HG02678 (cell line): ENCODE results near the gene NCF2.
A peak's percentile ranks its signal among the peaks of the same experiment; 100 is the strongest.
"Not testable (repeated sequence)": the region's sequence is repeated elsewhere in the genome, so short reads cannot be mapped to it uniquely, and the experiment has no call there.

Experiments
- ATAC-seq: cut with Tn5 transposase; IDR thresholded peaks from one replicate; pipeline ENCODE4 v1.9.1; 2021; ENCODE audit warnings: mild to moderate bottlenecking, moderate library complexity; ENCODE audit not compliant: unreplicated experiment

Gene NCF2

GRCh38 chr1:183590244-183591191, at the start of gene NCF2:
TSS of gene NCF2 (minus strand) at chr1:183590459. CDS start at chr1:183590329, 130 bp downstream.
- ATAC-seq = peak; percentile 64

GRCh38 chr1:183638649-183639387, 48.6 kb upstream of the NCF2 start:
- ATAC-seq = no peak

- no peak for ATAC-seq
Measured at GRCh38 chr1:183636783-183637182, 46.5 kb upstream of the NCF2 start.

DNA sequence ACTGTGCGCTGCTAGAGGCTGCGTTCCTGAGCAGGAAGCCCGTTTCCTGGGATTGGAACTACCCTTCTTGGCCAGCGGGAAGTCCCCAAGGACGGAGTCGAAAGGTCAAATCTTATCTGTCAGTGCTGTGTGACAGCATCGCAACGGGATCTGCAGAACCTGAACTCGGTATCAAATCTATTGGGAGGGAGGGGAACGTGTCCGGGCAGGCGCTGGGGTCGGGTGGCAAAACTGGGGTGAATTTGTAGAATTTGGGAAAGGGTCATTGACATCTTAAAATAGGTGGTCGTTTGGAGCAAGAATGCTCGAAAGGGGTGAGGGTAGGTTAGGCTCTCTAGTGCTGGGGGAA, 46.0 kb upstream of the NCF2 start:
- no peak for ATAC-seq

- peak; percentile 85 for ATAC-seq
Measured at GRCh38 chr1:183635606-183636333, 45.5 kb upstream of the NCF2 start, which contains the start of gene ARPC5. TSS of gene ARPC5 (minus strand) at chr1:183635783. CDS start at chr1:183635659, 124 bp downstream.

DNA sequence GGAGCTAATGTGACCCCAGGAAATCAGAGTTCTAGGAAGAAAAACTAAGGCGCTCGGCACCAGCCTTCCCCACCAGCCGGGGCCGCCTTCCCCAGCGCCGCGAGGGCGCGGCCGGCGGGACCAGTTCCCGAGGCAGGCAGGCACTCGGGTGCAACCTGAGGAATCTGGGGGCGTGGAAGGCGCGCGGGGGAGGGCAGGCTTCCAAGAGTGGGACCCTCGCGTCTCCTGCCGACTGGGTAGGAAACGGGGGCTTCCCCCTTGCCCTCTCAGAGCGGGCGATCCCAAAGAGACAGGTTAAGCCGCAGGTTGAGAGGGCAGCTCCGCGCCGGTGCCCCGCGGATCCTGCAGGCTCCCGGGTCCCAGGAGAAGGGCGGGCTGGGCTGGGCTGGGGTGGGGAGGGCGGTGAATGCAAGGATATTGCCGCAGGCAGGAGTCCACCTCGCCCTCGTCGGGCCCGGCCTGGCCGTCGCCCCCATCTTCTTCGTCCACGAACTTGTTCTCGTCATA, 44.9 kb upstream of the NCF2 start:
- ATAC-seq = peak; percentile 1

GRCh38 chr1:183634429-183635065, 44.3 kb upstream of the NCF2 start:
- no peak for ATAC-seq

DNA sequence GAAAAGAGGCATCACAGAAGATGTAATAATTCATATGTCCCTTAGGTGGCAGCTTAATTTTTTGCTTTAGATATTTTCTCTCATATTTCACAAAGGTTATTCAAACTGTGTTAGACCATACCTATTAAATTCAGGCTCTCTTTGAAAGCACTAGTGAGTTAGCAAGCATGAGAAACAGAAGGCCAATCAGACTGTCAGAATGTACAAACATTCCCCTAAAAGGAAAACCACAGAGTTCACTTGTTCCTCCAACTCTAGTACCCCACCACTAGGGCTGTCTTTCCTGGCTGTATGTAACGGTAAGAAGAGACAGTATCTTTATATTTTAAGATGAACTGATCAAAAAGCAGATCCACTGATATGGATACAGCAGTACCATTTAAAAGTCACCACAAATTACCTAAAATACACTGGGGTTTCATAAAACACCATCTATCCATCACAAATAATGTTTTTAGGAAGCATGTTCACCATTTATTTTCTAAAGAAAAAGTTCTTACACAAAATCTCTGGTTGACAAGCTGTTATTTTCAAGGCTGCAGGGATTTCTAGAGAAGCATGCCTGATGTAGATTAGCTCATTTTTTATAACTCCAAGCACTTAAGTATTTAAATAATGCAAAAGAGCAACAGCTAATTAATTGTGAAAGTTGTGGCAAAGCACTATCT, 43.6 kb upstream of the NCF2 start:
- peak; percentile 41 for ATAC-seq

GRCh38 chr1:183632964-183633363, 42.7 kb upstream of the NCF2 start:
- ATAC-seq = no peak

DNA sequence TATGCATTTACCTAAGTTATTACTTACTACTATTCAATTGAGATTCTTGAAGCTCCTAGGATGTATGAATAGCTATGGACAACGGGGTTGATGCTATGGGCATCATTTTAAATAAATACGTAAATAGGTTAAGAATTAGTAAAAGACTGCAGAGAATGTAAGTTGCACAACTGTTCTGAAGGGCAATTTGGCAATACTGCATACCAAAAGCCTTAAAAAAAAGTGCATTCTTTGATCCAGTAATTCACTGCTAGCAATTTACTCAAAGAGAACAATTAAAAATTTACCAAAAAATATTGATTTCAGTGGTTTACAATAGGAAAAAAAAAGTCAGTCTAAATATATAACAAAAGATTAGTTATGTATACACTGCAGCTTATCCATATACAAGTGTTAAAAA, 41.9 kb upstream of the NCF2 start:
- ATAC-seq = no peak

DNA sequence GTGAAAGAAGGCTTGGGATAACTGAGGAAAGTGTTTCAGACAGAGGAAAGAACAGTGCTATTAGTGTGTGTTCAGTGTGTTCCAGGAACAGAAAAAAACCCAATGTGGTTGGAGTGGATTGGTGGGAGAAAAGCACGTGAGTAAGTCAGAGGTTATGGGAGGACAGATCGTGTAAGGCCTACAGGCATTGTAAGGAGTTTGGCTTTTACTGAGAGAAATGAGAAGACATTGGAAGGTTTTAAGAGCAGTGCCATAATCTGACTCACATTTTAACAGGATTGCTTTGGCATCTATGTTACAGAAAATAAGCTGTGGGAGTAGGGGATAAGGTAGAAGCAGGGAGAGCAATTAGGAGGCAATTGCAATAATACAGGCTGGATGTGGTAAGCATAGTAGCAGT, 40.5 kb upstream of the NCF2 start:
- no peak for ATAC-seq

GRCh38 chr1:183628537-183628936, 38.3 kb upstream of the NCF2 start:
- no peak for ATAC-seq

GRCh38 chr1:183626236-183626635, 36.0 kb upstream of the NCF2 start:
- not testable (repeated sequence) for ATAC-seq

DNA sequence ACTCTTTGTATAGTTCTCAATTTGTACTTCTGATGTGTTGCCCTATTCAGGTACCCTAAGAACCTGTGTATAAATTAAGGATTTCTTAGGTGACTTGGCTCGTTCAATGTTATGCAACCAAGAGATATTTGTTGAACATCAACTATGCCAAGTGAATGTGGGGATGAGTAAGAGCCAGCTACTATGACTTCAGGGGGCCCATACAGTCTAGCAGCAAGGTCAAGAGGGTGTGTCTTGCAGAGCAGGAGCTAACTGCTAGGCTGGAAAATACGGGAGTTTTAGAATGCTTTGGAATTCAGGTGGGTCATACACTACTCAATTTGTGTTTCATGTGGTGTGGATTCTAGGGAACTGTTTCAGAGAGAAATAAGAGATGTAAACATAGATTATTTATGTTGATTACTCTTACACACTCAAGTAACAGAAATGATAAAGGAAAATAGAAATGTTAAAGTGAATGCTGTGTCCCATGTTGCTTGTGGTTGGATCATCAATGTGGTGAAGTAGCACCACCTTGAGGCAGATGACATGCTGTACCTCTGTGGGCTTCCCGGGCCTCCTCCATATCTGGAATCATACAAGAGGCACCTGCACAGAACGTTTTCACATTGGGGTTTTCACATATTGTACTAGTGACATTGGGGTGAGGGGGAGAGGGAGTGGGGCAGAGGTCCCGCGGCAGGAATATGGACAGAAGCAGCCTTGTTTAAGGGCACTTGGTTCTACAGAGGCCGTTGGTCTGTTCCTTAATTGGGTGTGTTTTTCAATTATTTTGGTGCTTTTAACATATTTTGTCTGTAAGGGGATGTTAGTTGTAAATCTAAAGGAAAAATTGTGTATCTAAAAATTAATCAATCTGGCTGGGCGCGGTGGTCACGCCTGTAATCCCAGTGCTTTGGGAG, 32.9 kb upstream of the NCF2 start:
- peak; percentile 90 for ATAC-seq

GRCh38 chr1:183622013-183622412, 31.8 kb upstream of the NCF2 start:
- no peak for ATAC-seq

DNA sequence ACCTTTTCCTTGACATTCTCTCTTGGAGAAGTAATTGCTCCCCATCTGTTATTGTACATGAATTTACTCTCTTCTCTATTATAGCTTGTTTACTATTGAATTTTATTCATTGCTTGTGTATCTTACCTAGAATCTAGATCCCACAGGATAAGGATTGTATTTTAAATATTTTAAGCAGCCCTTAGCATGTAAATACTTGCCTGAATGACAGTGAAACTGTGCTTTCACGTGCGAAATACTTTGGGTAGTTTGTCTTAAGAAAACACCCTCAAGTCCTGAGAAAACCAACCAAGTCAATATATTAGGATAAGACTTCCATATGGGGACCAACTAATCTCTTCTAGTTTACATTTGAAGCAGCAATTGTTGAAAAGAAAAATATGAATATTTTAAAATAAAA, 30.1 kb upstream of the NCF2 start:
- ATAC-seq = no peak

- ATAC-seq = no peak
Measured at GRCh38 chr1:183619781-183620180, 29.5 kb upstream of the NCF2 start.

- ATAC-seq = not testable (repeated sequence)
Measured at GRCh38 chr1:183618202-183618601, 27.9 kb upstream of the NCF2 start.

DNA sequence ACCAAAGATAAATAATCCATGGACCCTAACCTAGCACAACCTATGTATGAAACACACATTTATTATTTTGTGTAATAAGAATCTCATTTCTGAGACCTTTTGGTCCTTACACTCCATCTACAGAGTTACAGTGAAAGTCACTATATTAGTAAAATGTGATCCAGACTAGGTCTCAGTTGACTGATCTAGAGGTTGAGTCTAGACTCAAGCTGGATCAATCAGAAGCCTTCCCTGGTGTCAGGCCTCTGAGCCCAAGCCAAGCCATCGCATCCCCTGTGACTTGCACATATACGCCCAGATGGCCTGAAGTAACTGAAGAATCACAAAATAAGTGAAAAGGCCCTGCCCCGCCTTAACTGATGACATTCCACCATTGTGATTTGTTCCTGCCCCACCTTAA, 22.7 kb upstream of the NCF2 start:
- not testable (repeated sequence) for ATAC-seq
